HL-60 (cell line): ENCODE measurements around the gene TRAF3IP1.

Experiments
- GABPA ChIP-seq: IDR thresholded peaks from 2 replicates; pipeline ENCODE4 v1.6.1; 2012; ENCODE audit warnings: low read depth
- REST ChIP-seq: IDR thresholded peaks from 2 replicates; pipeline ENCODE4 v1.6.1; 2012; ENCODE audit warnings: low read depth; ENCODE audit not compliant: insufficient replicate concordance
- SPI1 ChIP-seq: IDR thresholded peaks from 2 replicates; pipeline ENCODE4 v1.6.1; 2012; ENCODE audit warnings: low read depth, mild to moderate bottlenecking, borderline replicate concordance
- TF ChIP-seq, protein P1 (sequence below): IDR thresholded peaks from one replicate; pipeline ENCODE4 v1.5.1; 2011; ENCODE audit warnings: low read length, control low read depth, inconsistent platforms; ENCODE audit not compliant: insufficient read depth

DNA sequence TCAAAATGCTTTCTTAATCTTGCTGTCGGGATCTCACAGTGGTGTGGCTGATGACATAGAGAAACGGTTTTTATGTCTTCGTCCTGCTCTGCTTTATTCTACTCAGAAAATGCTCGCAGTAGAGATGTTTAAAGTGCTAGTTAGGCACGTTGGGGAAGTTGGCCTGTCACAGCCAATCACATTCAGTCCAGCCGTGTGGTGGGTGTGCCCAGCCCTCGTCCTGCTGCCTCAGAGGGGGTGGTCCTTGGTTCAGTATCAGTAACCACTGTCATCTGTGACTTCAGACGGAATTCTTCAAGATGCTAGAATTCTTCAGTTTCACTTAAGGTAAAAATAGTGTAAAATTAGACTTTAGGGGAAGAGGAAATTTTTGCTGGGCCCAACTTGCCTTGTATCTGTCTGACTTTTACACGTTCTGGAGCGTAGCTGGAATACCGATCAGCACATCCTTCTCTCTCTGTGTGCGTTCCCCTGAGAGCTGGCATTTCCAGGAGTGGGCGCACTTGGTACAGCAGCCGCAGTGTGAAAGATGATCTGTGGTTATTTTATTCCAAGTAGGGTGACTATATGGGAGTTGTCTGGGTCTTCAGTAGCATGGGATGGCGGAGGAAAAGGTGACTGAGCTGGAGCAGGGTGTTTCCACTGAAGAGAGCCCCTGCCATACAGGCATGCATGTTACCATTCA is 18.5 kb downstream of the TRAF3IP1 start:
- TF ChIP-seq REST (no peak), GABPA (no peak), SPI1 (no peak)
- TF ChIP-seq, protein P1, sequence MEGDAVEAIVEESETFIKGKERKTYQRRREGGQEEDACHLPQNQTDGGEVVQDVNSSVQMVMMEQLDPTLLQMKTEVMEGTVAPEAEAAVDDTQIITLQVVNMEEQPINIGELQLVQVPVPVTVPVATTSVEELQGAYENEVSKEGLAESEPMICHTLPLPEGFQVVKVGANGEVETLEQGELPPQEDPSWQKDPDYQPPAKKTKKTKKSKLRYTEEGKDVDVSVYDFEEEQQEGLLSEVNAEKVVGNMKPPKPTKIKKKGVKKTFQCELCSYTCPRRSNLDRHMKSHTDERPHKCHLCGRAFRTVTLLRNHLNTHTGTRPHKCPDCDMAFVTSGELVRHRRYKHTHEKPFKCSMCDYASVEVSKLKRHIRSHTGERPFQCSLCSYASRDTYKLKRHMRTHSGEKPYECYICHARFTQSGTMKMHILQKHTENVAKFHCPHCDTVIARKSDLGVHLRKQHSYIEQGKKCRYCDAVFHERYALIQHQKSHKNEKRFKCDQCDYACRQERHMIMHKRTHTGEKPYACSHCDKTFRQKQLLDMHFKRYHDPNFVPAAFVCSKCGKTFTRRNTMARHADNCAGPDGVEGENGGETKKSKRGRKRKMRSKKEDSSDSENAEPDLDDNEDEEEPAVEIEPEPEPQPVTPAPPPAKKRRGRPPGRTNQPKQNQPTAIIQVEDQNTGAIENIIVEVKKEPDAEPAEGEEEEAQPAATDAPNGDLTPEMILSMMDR = no peak
